HCT116 (cell line): Measurements from ENCODE around the gene OR10A2.

ENCODE experiments used
- EZH2 ChIP-seq: fragments of 200-600 bp; sonication (generic); IDR thresholded peaks from 2 replicates; pipeline ENCODE4 v1.6.1; 2017; ENCODE audit warnings: antibody characterized with exemption, mixed run types
- TF ChIP-seq, protein P1 (sequence below), 3 experiments: fragments of 200-600 bp in 1 of 3; sonication (generic) in 1 of 3; IDR thresholded peaks in 2 of 3; conservative IDR thresholded peaks in 1 of 3; 2 replicates each; pipeline ENCODE4 v1.5.1; 2012 to 2017; ENCODE audit warnings: low read depth in 2 of 3, low read length in 2 of 3, antibody characterized with exemption in 1 of 3, borderline replicate concordance in 1 of 3, control low read depth in 1 of 3, mild to moderate bottlenecking in 1 of 3, mixed read lengths in 1 of 3, mixed run types in 1 of 3, moderate library complexity in 1 of 3; ENCODE audit not compliant: insufficient read depth in 1 of 3

DNA sequence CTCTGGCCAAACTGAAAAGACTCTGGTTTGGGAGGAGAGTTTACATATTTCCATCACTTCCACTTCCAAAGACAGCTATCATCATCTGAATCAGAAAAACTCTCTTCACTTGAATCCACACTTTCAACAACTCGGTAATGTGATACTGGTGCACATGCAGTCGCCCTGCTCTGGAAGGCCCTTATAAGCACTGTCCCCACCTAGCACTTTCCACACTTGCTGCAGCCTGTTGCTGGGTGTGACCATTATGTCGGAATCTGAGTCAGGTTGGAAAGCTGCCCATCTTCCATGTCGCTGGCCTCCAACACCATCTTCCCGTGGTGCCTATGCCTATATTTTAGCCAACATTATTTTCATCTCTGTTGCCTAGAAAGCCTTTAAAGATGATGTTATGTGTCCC, 18.5 kb upstream of the OR10A2 start:
- TF ChIP-seq EZH2 = no peak
- TF ChIP-seq, protein P1, sequence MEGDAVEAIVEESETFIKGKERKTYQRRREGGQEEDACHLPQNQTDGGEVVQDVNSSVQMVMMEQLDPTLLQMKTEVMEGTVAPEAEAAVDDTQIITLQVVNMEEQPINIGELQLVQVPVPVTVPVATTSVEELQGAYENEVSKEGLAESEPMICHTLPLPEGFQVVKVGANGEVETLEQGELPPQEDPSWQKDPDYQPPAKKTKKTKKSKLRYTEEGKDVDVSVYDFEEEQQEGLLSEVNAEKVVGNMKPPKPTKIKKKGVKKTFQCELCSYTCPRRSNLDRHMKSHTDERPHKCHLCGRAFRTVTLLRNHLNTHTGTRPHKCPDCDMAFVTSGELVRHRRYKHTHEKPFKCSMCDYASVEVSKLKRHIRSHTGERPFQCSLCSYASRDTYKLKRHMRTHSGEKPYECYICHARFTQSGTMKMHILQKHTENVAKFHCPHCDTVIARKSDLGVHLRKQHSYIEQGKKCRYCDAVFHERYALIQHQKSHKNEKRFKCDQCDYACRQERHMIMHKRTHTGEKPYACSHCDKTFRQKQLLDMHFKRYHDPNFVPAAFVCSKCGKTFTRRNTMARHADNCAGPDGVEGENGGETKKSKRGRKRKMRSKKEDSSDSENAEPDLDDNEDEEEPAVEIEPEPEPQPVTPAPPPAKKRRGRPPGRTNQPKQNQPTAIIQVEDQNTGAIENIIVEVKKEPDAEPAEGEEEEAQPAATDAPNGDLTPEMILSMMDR (IDR thresholded peaks at IDR 0.05 in 2 of 3, conservative IDR thresholded peaks at IDR 0.05 in 1 of 3; ENCODE audit: borderline replicate concordance in 1 of 3, insufficient read depth in 1 of 3, low read depth in 2 of 3, low read length in 2 of 3) = no peak
